HepG2 (cell line): Measurements from ENCODE around the gene EMB. TPM values are rescaled to one million over a fixed set of nuclear protein-coding genes. Genes with fewer than 3 reads are reported as not detected.

Experiments used
- ATAC-seq: fragments of 200-7000 bp; cut with Tn5 transposase; 3 replicates; pipeline ENCODE4 v1.9.1; 2020; ENCODE audit warnings: mild to moderate bottlenecking, moderate library complexity
- Bru-seq: library from RNA; stranded (reverse); fragments of 400-500 nt; gene quantifications from one replicate; lab custom pipeline; 2021; lab: Mats Ljungman, UMichigan
- BruChase-seq, 2 experiments: library from RNA; stranded (reverse); fragments of 400-500 nt; gene quantifications; one replicate each; lab custom pipeline; 2021; lab: Mats Ljungman, UMichigan
- BruUV-seq: library from RNA; stranded (reverse); fragments of 400-500 nt; replicated peaks from 2 replicates; lab custom pipeline; 2021; lab: Mats Ljungman, UMichigan
- CTCF ChIA-PET: fragments of 300-600 bp; formaldehyde crosslinking; extraction: SDS; loops from one replicate; lab custom pipeline; 2021; ENCODE audit warnings: low total read pairs, inconsistent platforms, low intra/inter-chr PET ratio; lab: Yijun Ruan, JAX
- POLR2A ChIA-PET: fragments of 350-600 bp; sonication (Branson Sonifier 250); formaldehyde crosslinking; loops from one replicate; lab custom pipeline; 2020; ENCODE audit warnings: antibody characterized with exemption, inconsistent platforms; lab: Yijun Ruan, JAX
- DNase-seq: peaks from one replicate; pipeline ENCODE4 v3.0.0-alpha.2; 2015; ENCODE audit warnings: low spot score
- FAIRE-seq: peaks from 3 replicates; lab custom pipeline; 2011; peaks lifted over from hg19 to GRCh38; lab: Jason Lieb, UNC
- H2AFZ ChIP-seq: one replicate; pipeline ENCODE4 v1.6.1; 2011; ENCODE audit warnings: low read length, inconsistent platforms
- H3K27ac ChIP-seq: fragments of 300-600 bp; 3 replicates; pipeline ENCODE4 v1.8.0; 2011; ENCODE audit warnings: mixed run types, mild to moderate bottlenecking, mixed read lengths, low read length, inconsistent platforms; ENCODE audit not compliant: insufficient read depth; ENCODE audit errors: extremely low read length
- H3K27me3 ChIP-seq, 2 experiments: fragments of 200-600 bp in 1 of 2; 2 replicates in 1 of 2; 3 replicates in 1 of 2; pipeline versions ENCODE4 v1.6.0 to v1.8.0; 2011; ENCODE audit warnings: low read length in 2 of 2, mild to moderate bottlenecking in 2 of 2, moderate library complexity in 2 of 2, inconsistent platforms in 1 of 2; ENCODE audit not compliant: insufficient read depth in 2 of 2, control insufficient read depth in 1 of 2
- H3K36me3 ChIP-seq, 2 experiments: fragments of 200-600 bp in 1 of 2; replicated peaks in 1 of 2; 2 replicates in 1 of 2; 3 replicates in 1 of 2; pipeline versions ENCODE4 v1.5.1 to v1.8.0; 2011; ENCODE audit warnings: low read length in 2 of 2, inconsistent platforms in 1 of 2; ENCODE audit not compliant: insufficient read depth in 2 of 2, control insufficient read depth in 1 of 2
- H3K4me1 ChIP-seq: 2 replicates; pipeline ENCODE4 v1.5.1; 2012; ENCODE audit warnings: low read length, inconsistent platforms; ENCODE audit not compliant: insufficient read depth
- H3K4me2 ChIP-seq: 2 replicates; pipeline ENCODE4 v1.6.0; 2011; ENCODE audit warnings: low read depth, low read length, inconsistent platforms
- H3K4me3 ChIP-seq, 3 experiments: fragments of 200-600 bp in 1 of 3; sonication (generic), shearing (Covaris generic) in 1 of 3; replicated peaks in 1 of 3; 2 replicates each; pipeline ENCODE4 v1.5.1; 2011 to 2016; ENCODE audit warnings: low read length in 3 of 3, inconsistent platforms in 2 of 3, low read depth in 2 of 3, mild to moderate bottlenecking in 2 of 3, control low read depth in 1 of 3, mixed read lengths in 1 of 3; ENCODE audit not compliant: insufficient read depth in 1 of 3
- H3K79me2 ChIP-seq: one replicate; pipeline ENCODE4 v1.6.1; 2011; ENCODE audit warnings: low read length, inconsistent platforms; ENCODE audit not compliant: insufficient read depth
- H3K9ac ChIP-seq: 2 replicates; pipeline ENCODE4 v1.6.0; 2011; ENCODE audit warnings: mild to moderate bottlenecking, low read depth, low read length, inconsistent platforms; ENCODE audit not compliant: insufficient read depth
- H3K9me3 ChIP-seq: 2 replicates; pipeline ENCODE4 v1.5.1; 2012; ENCODE audit warnings: mild to moderate bottlenecking, low read length
- H4K20me1 ChIP-seq: 2 replicates; pipeline ENCODE4 v1.6.0; 2011; ENCODE audit warnings: inconsistent platforms, mild to moderate bottlenecking, low read length, moderate library complexity; ENCODE audit not compliant: insufficient read depth
- CSRNP1 ChIP-seq: sonication (generic); formaldehyde crosslinking; IDR thresholded peaks from 2 replicates; pipeline ENCODE4 v1.8.1; 2023; ENCODE audit warnings: mild to moderate bottlenecking, missing genetic modification reagents
- DRAP1 ChIP-seq: IDR thresholded peaks from 2 replicates; pipeline ENCODE4 v1.6.1; 2016; ENCODE audit warnings: missing genetic modification reagents, missing compliant biosample characterization
- HNF1B ChIP-seq: sonication (generic); formaldehyde crosslinking; IDR thresholded peaks from 2 replicates; pipeline ENCODE4 v1.5.1; 2020; ENCODE audit warnings: mild to moderate bottlenecking, moderate library complexity, missing genetic modification reagents
- JDP2 ChIP-seq: sonication (generic); formaldehyde crosslinking; IDR thresholded peaks from 2 replicates; pipeline ENCODE4 v1.8.1; 2022; ENCODE audit warnings: missing genetic modification reagents, borderline replicate concordance
- RFXAP ChIP-seq: sonication (generic); formaldehyde crosslinking; IDR thresholded peaks from 2 replicates; pipeline ENCODE4 v1.4.0; 2020; ENCODE audit warnings: missing genetic modification reagents, borderline replicate concordance
- SMC3 ChIP-seq: IDR thresholded peaks from 2 replicates; pipeline ENCODE4 v1.6.1; 2011; ENCODE audit warnings: low read length, improper control_type of control experiment
- ZNF124 ChIP-seq: sonication (generic); formaldehyde crosslinking; IDR thresholded peaks from 2 replicates; pipeline ENCODE4 v1.4.0; 2020; ENCODE audit warnings: missing genetic modification reagents
- ZNF800 ChIP-seq: sonication (generic); formaldehyde crosslinking; IDR thresholded peaks from 2 replicates; pipeline ENCODE4 v1.4.0; 2020; ENCODE audit warnings: missing genetic modification reagents
- WGBS: methylation state at CpG from one replicate; pipeline ENCODE4 v1.1.6; 2017; ENCODE audit warnings: low lambda C conversion rate; 5-methylcytosine and 5-hydroxymethylcytosine counted together
- in situ Hi-C: cut with HindIII; loops from 2 replicates; pipeline ENCODE4 v1.10.0; 2017; ENCODE audit warnings: low pct_unique_long_range_greater_than_20kb; ENCODE audit not compliant: extremely low pct_ligation_motif_present
- intact Hi-C: fragments of 100-400 bp; cut with micrococcal nuclease; formaldehyde crosslinking; loops from one replicate; pipeline ENCODE4 v1.10.0; 2022; ENCODE audit not compliant: unreplicated experiment
- long read RNA-seq, 2 experiments: library from RNA in 1 of 2; library from polyadenylated mRNA in 1 of 2; stranded (forward) in 1 of 2; unstranded in 1 of 2; transcript quantifications; one replicate each; pipeline ENCODE4 v2.0.0, GENCODE V29; 2019 to 2022
- polyA minus RNA-seq, 3 experiments: library from RNA; depleted of rRNA, polyadenylated mRNA; stranded (reverse); fragments of >200 nt; gene quantifications; 2 replicates each; pipeline ENCODE4 v1.2.3, GENCODE V29; 2011; ENCODE audit warnings: low replicate concordance in 1 of 3
- polyA plus RNA-seq, 8 experiments: library from polyadenylated mRNA; depleted of rRNA in 3 of 8; stranded (reverse) in 7 of 8; unstranded in 1 of 8; fragments of >200 nt; fragmentation: Illumina TruSeq in 4 of 8; extraction: Trizol in 4 of 8; gene quantifications; 2 replicates each; pipeline versions ENCODE4 v1.2.1 to v1.2.3, GENCODE V29; 2011 to 2016; ENCODE audit warnings: low read depth in 4 of 8, missing spikeins in 1 of 8, mixed read lengths in 1 of 8; ENCODE audit not compliant: insufficient read depth in 1 of 8
- total RNA-seq, 5 experiments: library from RNA; depleted of rRNA; stranded (reverse); fragments of >200 nt; fragmentation: Illumina TruSeq; extraction: Trizol; gene quantifications; 2 replicates each; pipeline ENCODE4 v1.2.3, GENCODE V29; 2016; ENCODE audit warnings: low read depth in 1 of 5

EMB gene
- total RNA-seq (2016; rRNA removed; fragmentation: Illumina TruSeq; extraction: Trizol) = not detected in 2 replicates
- total RNA-seq (2016; cell fraction: cytosol; rRNA removed; fragmentation: Illumina TruSeq; extraction: Trizol; ENCODE audit: low read depth) = not detected in 2 replicates
- total RNA-seq (2016; cell fraction: insoluble cytoplasmic fraction; rRNA removed; fragmentation: Illumina TruSeq; extraction: Trizol) = not detected in 2 replicates
- not detected in 2 replicates for total RNA-seq (2016; cell fraction: membrane; rRNA removed; fragmentation: Illumina TruSeq; extraction: Trizol)
- not detected in 2 replicates for total RNA-seq (2016; cell fraction: nucleus; rRNA removed; fragmentation: Illumina TruSeq; extraction: Trizol)
- 0.01 TPM in 2 replicates for polyA plus RNA-seq (2011; rRNA removed)
- 0.01 TPM in 1 of 2 replicates, not detected in the other for polyA plus RNA-seq (2011; cell fraction: cytosol; rRNA removed)
- polyA plus RNA-seq (2011; cell fraction: nucleus; rRNA removed) = not detected in 2 replicates
- 0.04 TPM in 1 of 2 replicates, not detected in the other for polyA plus RNA-seq (2012)
- polyA plus RNA-seq (2016; cell fraction: cytosol; fragmentation: Illumina TruSeq; extraction: Trizol; ENCODE audit: low read depth) = not detected in 2 replicates
- polyA plus RNA-seq (2016; cell fraction: insoluble cytoplasmic fraction; fragmentation: Illumina TruSeq; extraction: Trizol; ENCODE audit: low read depth) = not detected in 2 replicates
- not detected in 2 replicates for polyA plus RNA-seq (2016; cell fraction: membrane; fragmentation: Illumina TruSeq; extraction: Trizol; ENCODE audit: low read depth)
- not detected in 2 replicates for polyA plus RNA-seq (2016; cell fraction: nucleus; fragmentation: Illumina TruSeq; extraction: Trizol; ENCODE audit: insufficient read depth, low read depth)
- 0.05 TPM in 1 of 2 replicates, not detected in the other for polyA minus RNA-seq (2011; rRNA and poly(A)+ RNA removed; ENCODE audit: low replicate concordance)
- polyA minus RNA-seq (2011; cell fraction: cytosol; rRNA and poly(A)+ RNA removed) = not detected in 2 replicates
- 0.13 TPM in 1 of 2 replicates, not detected in the other for polyA minus RNA-seq (2011; cell fraction: nucleus; rRNA and poly(A)+ RNA removed)
- percentile 13 among the genes with signal in this experiment for Bru-seq, nascent RNA
- BruChase-seq, experiment 1, labeled RNA remaining after a 6-hour chase = percentile 12 among the genes with signal in this experiment
- BruChase-seq, experiment 2, labeled RNA remaining after a 2-hour chase = percentile 17 among the genes with signal in this experiment
- long read RNA-seq, experiment 1 = 0 reads
- long read RNA-seq, experiment 2 = 0 reads

- ChIA-PET CTCF (no interaction called here), POLR2A (no interaction called here)
- Histone ChIP-seq H3K4me2 (no peak within 1 kb of the TSS), H3K79me2 (no peaks in the 10 kb centered on the region), H3K9ac (no peak within 1 kb of the TSS), H3K27ac (no peak within 1 kb of the TSS), H2AFZ (no peak within 1 kb of the TSS), H3K9me3 (peaks cover 4% of the 10 kb centered on the region; the same call in 1 of the 2 replicates), H4K20me1 (no peaks in the 10 kb centered on the region), H3K36me3 (no peaks in the 10 kb centered on the region), H3K4me1 (no peaks in the 10 kb centered on the region), H3K27me3 (no peaks in the 10 kb centered on the region), H3K4me3 (no peak within 1 kb of the TSS)
- intact Hi-C loops (no loop called here), in situ Hi-C loops (no loop called here)
- FAIRE-seq = no peak
- WGBS = 43% methylated on average over 18 of the region's 80 CpGs
- TF ChIP-seq ZNF800 (CRISPR knock-in tag) = 0 out of 2 replicates have a peak, but pooled peaks have one; percentile 34
- TF ChIP-seq SMC3 = no peak
- TF ChIP-seq DRAP1 (CRISPR knock-in tag) = no peak
- no peak for TF ChIP-seq JDP2 (CRISPR knock-in tag)
- no peak for TF ChIP-seq RFXAP (CRISPR knock-in tag)
- TF ChIP-seq CSRNP1 (CRISPR knock-in tag) = no peak
- TF ChIP-seq HNF1B (CRISPR knock-in tag) = no peak
- no peak for TF ChIP-seq ZNF124 (CRISPR knock-in tag)
- DNase-seq = no peak
- no TSS peak for BruUV-seq
- peak; percentile 70 for ATAC-seq
These were observed at the start of gene EMB for GRCh38 chr5:50440651-50441492. Gene EMB (minus strand): TSS chr5:50441288. CDS start chr5:50441151, 137 bp downstream.
